Stomach (tissue), 9 donors: Measurements from ENCODE around the gene PARD3. TPM values are rescaled to one million over a fixed set of nuclear protein-coding genes. Genes with fewer than 3 reads are reported as not detected.
"Not testable (repeated sequence)": the region's sequence is repeated elsewhere in the genome, so short reads cannot be mapped to it uniquely, and the experiment has no call there.

Source experiments
- DNase-seq, 2 donors: peaks; one replicate each; pipeline versions ENCODE4 v3.0.0 to v3.0.0-alpha.2; 2013 to 2019
- H3K27ac ChIP-seq, 5 donors: fragments of 200-600 bp in 4 of 5; sonication (generic) in 4 of 5; one replicate each; pipeline ENCODE4 v1.5.1; 2013 to 2019; ENCODE audit warnings: mild to moderate bottlenecking in 1 of 5, moderate library complexity in 1 of 5
- H3K27me3 ChIP-seq, 3 donors: fragments of 200-600 bp; sonication (generic); one replicate each; pipeline ENCODE4 v1.5.1; 2017 to 2019; ENCODE audit warnings: mixed run types in 1 of 3
- H3K36me3 ChIP-seq, 4 donors: fragments of 200-600 bp; sonication (generic); 1 replicate in 3 of 4; 2 replicates in 1 of 4; pipeline ENCODE4 v1.5.1; 2016 to 2019
- H3K4me1 ChIP-seq, 4 donors: fragments of 200-600 bp; sonication (generic); one replicate each; pipeline ENCODE4 v1.5.1; 2016 to 2019
- H3K4me3 ChIP-seq, 4 donors: fragments of 200-600 bp; sonication (generic) in 3 of 4; one replicate each; pipeline ENCODE4 v1.5.1; 2016 to 2019; ENCODE audit warnings: mild to moderate bottlenecking in 1 of 4
- H3K9me3 ChIP-seq, 4 donors: fragments of 200-600 bp; sonication (generic); one replicate each; pipeline ENCODE4 v1.5.1; 2016 to 2019
- CTCF ChIP-seq, 7 experiments: fragments of 450-650 bp in 4 of 7; fragments of 200-600 bp in 3 of 7; sonication (generic) in 3 of 7; IDR thresholded peaks; one replicate each; pipeline ENCODE4 v1.5.1; 2016 to 2019; ENCODE audit warnings: antibody characterized with exemption in 7 of 7, control low read depth in 2 of 7, mild to moderate bottlenecking in 1 of 7
- EP300 ChIP-seq: sonication (generic); formaldehyde crosslinking; IDR thresholded peaks from one replicate; pipeline ENCODE4 v1.6.1; 2017; ENCODE audit warnings: antibody characterized with exemption
- POLR2A ChIP-seq, 4 donors: fragments of 450-650 bp; IDR thresholded peaks; one replicate each; pipeline ENCODE4 v1.6.1; 2016; ENCODE audit warnings: antibody characterized with exemption in 4 of 4, control low read depth in 2 of 4, mild to moderate bottlenecking in 1 of 4, moderate library complexity in 1 of 4
- POLR2AphosphoS5 ChIP-seq, 3 donors: sonication (generic); formaldehyde crosslinking; IDR thresholded peaks; one replicate each; pipeline ENCODE4 v1.6.1; 2016; ENCODE audit warnings: antibody characterized with exemption in 3 of 3
- WGBS, 5 donors: extraction: QIAGEN DNeasy Blood & Tissue Kit in 3 of 5; methylation state at CpG; one replicate each; pipeline versions ENCODE4 v1.1.5 to v1.1.7; 2013 to 2018; 5-methylcytosine and 5-hydroxymethylcytosine counted together
- intact Hi-C: fragments of 100-400 bp; cut with DNase I; formaldehyde crosslinking; loops from one replicate; pipeline ENCODE4 v1.15.1; 2023; ENCODE audit warnings: low total_unique reads
- polyA plus RNA-seq, 3 donors: library from polyadenylated mRNA; stranded (reverse); fragments of 200-250 nt; gene quantifications; one replicate each; pipeline ENCODE4 v1.2.3, GENCODE V29; 2013
- total RNA-seq, 5 donors: library from RNA; depleted of rRNA; stranded (reverse); fragments of >200 nt; gene quantifications; one replicate each; pipeline versions ENCODE4 v1.1.0 to v1.2.3, GENCODE V29; 2014 to 2016
- donor health status: healthy with polysubstance abuse.
- donor health status: Bipolar disorder and iron deficiency.
- donor health status: healthy.

PARD3 gene
- total and polyA plus RNA-seq, 8 donors: 13.7 to 118 (median 31.8) TPM

GRCh38 chr10:34356463-34356862 lies 458.6 kb downstream of the PARD3 start:
- intact Hi-C loops: no loop called here
- H3K9me3 ChIP-seq: no peaks in the 10 kb centered on the region
- H3K4me1 ChIP-seq: no peaks in the 10 kb centered on the region
- H3K27me3 ChIP-seq: no peaks in the 10 kb centered on the region
- DNase-seq: no peak
- peaks cover 6 to 59% (median 33%) of the 10 kb centered on the region in 4 donors for H3K36me3 ChIP-seq
- no peak overlapping the region for H3K27ac ChIP-seq
- H3K4me3 ChIP-seq: no peak overlapping the region
- TF ChIP-seq POLR2A (IDR thresholded peaks at IDR 0.05) (no peak), EP300 (no peak), CTCF (IDR thresholded peaks at IDR 0.05) (no peak), POLR2AphosphoS5 (IDR thresholded peaks at IDR 0.05) (no peak)

GRCh38 chr10:34353530-34353929 lies 461.6 kb downstream of the PARD3 start:
- H3K27ac ChIP-seq, H3K4me1 ChIP-seq, H3K4me3 ChIP-seq, H3K27me3 ChIP-seq, DNase-seq, intact Hi-C loops, H3K9me3 ChIP-seq: not testable (repeated sequence)
- WGBS, 5 donors: 88 to 95% (median 94%) methylated on average over 4 of the region's 4 CpGs
- peaks cover 6 to 54% (median 19%) of the 10 kb centered on the region in 4 donors for H3K36me3 ChIP-seq

- DNase-seq, H3K4me3 ChIP-seq, H3K4me1 ChIP-seq, H3K27ac ChIP-seq, intact Hi-C loops, H3K27me3 ChIP-seq, H3K9me3 ChIP-seq: not testable (repeated sequence)
- WGBS, 5 donors: 95 to 98% (median 96%) methylated on average over 27 to 41 of the region's 45 CpGs
- peaks cover 6 to 46% (median 14%) of the 10 kb centered on the region in 4 donors for H3K36me3 ChIP-seq
Measured at GRCh38 chr10:34352599-34353204, 462.4 kb downstream of the PARD3 start.

- TF ChIP-seq CTCF (IDR thresholded peaks at IDR 0.05) (no peak), POLR2AphosphoS5 (IDR thresholded peaks at IDR 0.05) (no peak), POLR2A (IDR thresholded peaks at IDR 0.05) (no peak), EP300 (no peak)
- Histone ChIP-seq H3K4me1 (peaks cover 0 to 10% (median 6%) of the 10 kb centered on the region in 4 donors), H3K27me3 (no peaks in the 10 kb centered on the region), H3K4me3 (no peak overlapping the region), H3K27ac (no peak overlapping the region), H3K36me3 (peaks cover 6 to 46% (median 14%) of the 10 kb centered on the region in 4 donors), H3K9me3 (no peaks in the 10 kb centered on the region)
- DNase-seq: no peak
- intact Hi-C loops: no loop called here
- WGBS, 5 donors: 77 to 91% (median 86%) methylated on average over 3 of the region's 3 CpGs
Measured at GRCh38 chr10:34351161-34351560, 463.9 kb downstream of the PARD3 start.

GRCh38 chr10:34348917-34349485 lies 466.1 kb downstream of the PARD3 start:
- no peaks in the 10 kb centered on the region for H3K27me3 ChIP-seq
- H3K27ac ChIP-seq: no peak overlapping the region
- no peak overlapping the region for H3K4me3 ChIP-seq
- peaks cover 0 to 29% (median 3%) of the 10 kb centered on the region in 4 donors for H3K36me3 ChIP-seq
- no peak for DNase-seq
- no peak for TF ChIP-seq CTCF (IDR thresholded peaks at IDR 0.05)
- no peak for TF ChIP-seq POLR2AphosphoS5 (IDR thresholded peaks at IDR 0.05)
- no peak for TF ChIP-seq POLR2A (IDR thresholded peaks at IDR 0.05)
- no peak for TF ChIP-seq EP300
- H3K9me3 ChIP-seq: no peaks in the 10 kb centered on the region
- peaks cover 0 to 28% (median 10%) of the 10 kb centered on the region in 4 donors for H3K4me1 ChIP-seq
- intact Hi-C loops: no loop called here
- 89 to 93% (median 91%) methylated on average over 7 of the region's 7 CpGs for WGBS, 5 donors
